Stimulated activated CD4-positive, alpha-beta T cell treated with anti-CD3 and anti-CD28 coated beads, Interleukin-1b, Interleukin-23, amount 100 ng/mL, for 4 hours (primary cell): Measurements from ENCODE around the gene ECEL1.

Source experiments
- DNase-seq, 2 donors: peaks; one replicate each; pipeline ENCODE4 v3.0.0-alpha.2; 2020; ENCODE audit warnings: low read depth in 2 of 2

Gene ECEL1

DNA sequence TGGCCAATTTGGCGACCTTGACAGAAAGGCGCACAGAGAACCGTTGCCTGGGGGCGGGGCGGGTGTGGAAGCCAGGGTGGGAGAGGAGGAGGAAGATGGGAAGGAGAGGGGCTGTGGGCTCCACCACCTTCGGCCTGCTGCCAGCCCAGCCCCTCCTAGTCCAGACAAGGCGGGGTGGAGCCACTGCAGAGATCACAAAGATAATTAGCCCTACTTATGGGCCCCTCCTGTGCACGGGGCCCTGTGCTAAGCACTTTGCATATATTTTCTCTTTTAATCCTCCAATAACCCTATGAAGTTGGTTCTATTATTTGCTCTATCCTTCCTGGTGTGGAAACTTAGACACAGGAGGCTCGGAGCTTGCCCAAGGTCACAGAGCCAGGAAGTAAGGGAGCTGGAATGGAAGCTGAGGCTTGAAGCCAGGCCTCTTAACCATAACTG lies 13.7 kb upstream of the ECEL1 start:
- DNase-seq: no peak

DNA sequence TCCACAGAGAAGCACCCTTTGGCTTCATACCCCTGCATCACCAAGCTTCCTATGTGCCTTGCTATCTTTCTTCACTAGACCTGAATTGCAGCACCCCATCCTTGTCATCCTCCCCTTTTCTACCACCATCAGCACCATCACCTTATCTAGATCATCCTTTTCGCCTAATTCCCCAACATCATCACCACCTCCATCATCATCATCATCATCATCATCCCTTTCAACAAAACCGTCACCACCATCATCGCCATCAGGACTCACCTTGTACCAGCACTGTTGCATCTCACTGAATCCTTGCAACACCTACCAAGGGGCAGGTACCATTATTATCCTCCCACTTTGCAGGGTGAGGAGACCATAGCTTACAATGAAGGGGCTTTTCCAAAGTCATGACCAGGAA lies 10.8 kb upstream of the ECEL1 start:
- DNase-seq: no peak

DNA sequence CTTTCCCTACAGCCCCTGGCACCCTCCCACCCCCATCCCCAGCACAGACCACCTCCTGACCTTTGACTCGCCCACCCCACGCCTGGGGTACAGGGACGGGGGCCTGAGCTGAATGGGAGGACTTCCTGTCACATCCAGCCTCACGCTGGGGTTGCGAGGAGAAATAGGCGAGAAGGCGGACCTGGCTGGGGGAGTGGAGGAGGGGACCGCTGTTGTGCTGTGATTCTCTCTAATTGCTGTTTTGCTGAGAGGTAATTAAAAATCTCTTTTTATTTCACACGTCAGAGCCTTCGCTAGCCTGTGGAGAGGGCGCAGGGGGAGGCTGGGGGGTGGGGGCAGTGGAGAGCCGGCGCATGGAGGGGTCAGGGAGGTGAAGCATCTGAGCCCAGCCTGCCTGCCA lies 9.7 kb upstream of the ECEL1 start:
- DNase-seq: no peak

DNA sequence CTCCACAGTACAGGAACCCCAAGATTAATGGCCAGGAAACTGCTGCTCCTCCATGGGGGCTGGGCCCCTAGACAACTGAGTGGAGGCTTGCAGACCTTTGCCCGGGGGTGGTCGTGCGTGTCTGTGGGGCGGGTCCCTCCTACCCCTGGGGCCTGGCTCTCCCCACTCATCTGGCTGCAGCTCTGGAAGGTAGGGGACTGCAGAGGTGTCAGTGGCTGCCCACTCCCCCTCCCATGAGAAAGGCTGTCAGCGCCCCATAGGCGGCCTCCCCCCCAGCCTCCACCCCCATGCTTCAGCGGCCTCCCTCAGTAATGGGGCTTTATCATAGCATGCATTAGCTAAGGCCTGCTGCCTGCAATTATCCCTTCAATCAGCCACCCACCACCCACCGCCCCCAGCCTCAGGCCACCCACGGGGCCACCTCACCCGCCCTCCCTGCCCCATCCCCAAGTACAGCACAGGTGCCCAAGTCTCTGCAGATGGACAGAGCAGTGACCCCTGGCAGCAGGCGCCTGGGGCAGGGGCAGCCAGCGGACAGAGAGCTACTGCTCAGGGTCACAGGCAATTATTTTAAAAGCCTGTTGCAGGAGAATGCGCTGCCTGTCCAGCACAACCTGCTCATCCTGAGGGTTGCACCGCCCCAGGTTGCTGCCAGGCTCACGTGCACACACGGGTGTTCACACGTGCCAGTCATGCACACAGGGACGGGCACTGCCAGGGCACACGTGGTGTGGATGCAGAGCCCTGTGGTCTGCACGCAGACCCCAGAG lies 9.1 kb upstream of the ECEL1 start:
- DNase-seq: no peak

DNA sequence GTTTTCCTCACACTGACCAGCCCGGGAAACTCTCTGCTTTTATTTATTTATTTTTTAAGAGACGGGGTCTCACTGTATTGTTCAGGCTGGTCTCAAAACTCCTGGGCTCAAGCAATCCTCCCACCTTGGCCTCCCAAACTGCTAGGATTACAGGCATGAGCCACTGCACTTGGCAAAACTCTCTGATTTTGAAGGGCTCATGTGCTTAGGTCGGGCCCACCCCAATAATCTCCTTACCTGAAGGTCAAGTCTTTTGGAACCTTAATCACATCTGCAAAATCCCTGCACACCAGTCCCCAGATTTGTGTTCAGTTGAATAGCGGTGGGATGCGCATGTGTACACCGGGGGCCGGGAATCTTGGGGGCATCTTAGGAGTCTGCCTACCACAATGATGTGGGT lies 7.7 kb upstream of the ECEL1 start:
- DNase-seq: no peak

DNA sequence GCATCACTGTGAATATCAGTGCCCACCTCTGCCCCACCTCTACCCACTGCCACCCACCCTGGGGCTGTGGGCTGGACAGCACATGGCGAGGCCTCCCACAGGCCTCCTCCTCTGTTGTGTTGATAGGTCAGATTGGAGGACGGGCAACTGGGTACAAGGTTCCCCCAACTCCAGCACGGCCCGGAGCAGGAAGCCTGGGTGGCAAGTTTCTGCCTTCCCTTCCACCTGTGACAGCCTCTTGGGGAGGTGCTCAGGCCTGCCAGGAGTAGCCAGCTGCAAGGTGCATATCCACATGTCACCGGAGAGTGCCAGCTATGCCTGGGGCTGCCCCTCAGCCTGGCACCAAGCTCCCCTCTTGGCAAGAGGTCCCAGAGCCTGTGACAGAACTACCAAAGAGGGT lies 6.9 kb upstream of the ECEL1 start:
- no peak for DNase-seq

DNA sequence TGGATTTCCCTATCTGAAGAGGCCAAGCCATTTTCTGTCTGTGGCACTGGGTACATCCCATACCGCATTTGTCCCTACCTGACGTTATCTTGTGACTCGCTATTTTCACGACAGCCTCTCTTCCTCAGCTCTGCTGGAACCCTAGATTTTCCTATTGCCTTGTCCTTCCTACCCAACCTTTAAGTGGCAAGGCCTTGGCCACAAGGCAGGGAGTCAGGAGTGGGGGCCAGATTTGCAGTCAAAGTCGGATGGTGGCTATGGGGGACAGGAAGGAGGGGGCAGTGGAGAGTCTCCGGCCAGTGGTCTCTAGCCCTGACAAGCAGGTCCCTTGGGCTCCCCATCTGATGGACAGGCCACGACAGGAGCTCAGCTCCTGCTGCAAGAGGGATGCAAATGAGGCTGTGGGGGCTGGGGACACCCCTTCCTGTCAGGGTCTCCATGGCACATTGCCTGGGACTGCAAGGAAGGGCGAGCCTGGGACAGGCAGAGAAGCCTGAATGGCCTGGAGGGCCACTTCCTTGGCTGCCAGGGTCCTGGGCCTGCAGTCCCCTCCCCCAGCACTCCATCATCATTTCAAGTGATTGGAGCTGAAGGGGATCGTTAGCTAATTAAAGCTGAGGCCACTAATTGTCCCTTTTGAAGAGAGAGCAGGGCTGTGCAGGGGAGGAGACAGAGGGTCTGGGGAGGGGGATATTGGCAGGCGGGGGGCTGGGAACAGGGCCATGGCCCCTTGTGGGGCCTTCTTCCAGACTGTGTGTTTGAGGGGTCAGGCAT lies 6.3 kb upstream of the ECEL1 start:
- DNase-seq: no peak

DNA sequence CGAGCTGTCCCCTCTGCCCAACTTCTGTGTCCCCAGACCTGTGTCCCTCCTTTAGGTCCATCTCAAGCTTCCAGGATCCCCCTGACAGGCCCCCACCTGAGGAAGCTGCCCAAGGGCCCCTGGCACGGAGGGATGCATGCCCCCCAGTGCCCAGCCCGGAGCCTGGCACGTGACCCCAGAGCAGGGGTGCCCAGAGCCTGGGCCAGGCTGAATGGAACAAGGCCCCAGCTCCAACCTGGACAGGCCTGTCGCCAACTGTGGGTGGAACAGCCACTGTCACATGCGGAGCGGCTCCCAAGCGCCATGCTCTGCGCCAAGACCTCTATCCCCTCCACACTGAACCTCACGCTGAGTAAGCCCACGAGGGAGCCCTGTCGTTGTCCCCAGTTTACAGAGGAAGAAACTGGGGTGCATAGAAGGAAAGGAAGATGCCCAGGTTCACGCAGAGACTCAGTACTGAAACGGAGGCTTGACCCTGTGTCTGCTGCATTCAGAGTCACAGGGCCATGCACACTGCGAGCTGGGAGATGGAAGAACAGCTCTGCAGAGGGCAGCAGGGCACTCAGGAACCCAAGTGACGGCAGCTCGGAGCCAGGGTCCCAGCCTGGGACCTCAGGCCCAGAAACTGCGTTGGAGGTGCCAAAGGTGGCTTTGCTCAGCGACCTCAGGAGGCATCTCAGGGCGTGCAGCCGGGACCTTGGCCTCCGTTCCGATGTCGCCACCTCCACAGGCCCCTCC lies 5.5 kb upstream of the ECEL1 start:
- DNase-seq: no peak

DNA sequence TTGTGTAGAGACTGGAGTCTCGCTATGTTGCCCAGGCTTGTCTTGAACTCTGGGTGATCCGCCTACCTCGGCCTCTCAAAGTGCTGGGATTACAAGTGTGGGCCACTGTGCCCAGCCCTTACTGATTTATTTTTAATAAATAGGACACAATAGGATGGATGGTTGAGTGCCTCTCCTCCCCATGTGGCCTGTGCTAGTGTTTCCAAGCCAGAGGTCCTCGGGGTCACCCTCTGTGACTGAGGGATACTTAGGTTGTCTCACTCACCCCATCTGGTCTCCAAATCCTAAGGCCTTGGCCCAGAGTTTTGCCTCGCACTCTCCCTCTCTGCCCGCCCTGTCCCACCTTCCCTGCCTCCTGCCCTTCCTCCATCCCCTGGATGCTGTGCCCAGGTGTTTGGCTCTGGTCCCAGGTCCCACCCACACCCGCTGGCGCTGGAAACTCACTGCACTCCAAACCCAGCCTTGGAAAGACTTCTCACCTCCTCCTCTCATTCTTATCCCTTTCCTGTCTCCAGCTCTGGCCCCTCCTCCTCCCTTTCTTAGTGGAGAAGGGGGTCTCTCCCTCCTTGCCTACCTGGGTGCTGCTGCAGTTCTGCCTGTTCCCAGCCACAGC lies 4.7 kb upstream of the ECEL1 start:
- DNase-seq: no peak

DNA sequence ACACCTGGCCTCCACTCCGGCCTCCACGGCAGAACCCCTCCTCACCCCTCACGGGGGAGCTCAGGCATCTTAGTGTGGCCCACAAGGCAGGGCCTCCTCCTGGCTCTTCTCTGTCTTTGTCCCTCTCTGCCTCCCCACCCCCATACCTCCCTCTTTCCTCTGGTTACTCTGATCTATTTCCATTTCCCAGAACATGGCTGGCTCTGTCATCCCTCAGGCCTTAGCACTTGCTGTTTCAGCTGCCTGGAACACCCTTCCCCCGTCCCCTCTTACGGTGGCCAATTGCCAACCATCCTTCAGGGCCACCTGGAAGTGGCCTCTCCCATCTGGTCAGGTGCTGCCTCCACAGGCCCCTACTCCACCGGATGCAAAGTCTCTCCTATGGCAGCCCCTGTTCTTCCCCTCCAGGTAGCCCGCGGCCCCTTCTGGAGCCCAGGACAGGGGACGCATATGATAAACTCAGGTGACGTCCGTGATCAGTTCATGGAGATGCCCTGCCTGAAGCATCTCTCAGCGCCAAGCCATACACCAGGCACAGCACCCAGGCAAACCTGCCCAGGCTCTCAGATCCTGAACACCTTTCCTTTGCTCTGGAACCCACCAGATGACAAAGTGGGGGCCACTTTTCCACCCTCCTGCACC lies 3.6 kb upstream of the ECEL1 start:
- no peak for DNase-seq

DNA sequence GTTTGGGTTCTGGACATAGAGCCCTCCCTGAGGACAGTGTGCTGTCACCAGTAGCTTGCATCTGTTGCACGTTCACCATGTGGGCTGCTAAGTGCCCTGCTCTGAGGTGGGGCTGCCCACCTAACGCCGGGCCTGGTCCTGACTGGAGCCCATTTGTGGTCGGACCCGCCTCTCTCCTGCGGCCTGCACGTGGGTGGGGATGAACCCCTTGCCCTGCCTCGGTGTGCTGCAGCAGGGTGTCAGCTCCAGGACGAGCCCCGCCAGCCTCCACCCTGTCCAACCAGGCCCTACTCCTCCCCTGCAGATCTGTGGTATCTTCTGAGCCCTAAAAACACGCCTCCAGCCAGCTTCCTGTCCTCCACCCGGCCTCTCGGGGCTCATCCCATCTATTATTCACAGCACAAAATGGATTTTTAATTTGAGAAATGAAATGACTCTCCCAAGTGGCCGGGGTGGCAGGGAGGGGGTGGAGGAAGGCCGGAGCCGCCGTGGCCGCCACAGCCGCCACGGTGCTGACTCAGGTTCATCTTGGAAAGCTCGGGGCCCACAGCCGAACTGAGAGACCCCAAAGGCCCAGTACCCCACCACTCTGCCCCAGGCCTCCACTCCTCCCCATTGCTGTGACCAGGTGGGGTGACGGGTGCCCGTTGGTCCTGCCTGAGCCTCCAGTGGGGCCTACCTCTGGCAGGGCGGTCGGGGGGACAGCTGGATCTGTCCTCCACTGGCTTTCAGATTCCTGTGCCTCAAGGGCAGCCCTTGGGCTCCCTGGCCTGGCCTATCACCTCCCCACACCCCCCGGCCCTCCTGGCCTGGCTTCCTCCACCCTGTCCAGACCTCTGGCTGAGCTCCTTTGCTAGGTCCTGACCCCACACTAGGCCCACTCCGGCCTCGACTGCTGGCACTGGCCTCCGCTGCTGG lies 2.8 kb upstream of the ECEL1 start:
- DNase-seq: no peak

DNA sequence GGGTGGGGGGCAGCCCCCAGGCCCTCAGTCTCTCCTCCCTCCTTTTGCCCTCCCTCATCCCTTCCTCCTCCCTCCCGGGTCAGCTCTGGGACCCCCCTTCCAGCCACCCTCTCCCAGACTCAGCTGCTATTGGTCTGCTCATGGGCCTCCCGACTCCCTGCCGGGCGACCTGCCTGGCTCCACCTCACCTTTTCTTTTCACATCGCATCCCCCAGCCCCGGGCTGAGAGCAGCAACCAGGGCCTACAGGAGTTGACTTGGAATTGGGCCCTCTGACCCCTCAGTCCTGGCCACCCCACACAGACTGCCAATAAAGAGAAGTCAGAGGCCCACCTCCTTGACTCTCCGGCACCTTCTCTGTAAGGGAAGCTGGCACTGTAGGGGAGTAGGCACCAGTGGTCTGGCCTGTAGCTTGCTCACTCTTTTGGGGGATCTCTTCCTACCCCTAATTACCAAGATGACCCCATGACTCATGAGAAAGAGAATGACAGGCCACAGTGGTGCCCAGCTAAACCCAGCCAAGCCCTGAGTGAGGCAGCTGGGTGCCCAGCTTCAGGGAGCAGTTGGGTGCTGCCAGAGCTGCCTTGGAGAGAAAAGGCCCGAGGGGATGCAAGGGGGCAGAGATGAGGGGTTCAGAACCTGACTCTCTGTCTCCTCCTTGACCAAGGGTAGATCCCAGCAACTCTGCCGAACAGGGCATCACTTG lies 2.0 kb upstream of the ECEL1 start:
- no peak for DNase-seq

DNA sequence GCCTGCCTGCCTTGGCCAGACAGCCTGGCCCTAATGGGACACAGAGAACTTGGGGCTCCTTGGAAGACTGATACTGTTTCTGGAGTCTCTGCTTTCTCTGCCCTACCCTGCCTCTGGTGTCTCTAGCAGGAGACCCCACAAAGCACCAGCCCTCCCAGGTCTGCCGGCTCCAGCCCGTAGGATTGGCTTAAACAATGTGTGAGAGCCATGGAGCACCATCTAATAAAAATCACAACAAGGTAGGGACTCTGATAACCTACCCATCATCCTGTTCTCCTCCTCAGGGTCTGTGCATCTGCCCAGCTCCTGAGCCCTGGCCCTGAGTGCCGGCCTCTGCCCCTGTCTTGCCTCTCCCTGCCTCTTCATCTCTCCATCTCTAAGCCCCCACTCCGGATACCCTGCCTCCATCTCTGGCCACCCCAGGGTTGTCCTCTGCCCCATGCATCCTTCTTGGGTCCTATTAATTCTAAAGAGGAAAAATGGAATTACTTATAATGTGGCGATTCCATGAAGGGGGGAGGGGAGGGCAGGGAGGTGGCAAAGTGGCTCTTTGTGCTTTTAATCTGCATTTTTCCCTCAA lies 1.2 kb upstream of the ECEL1 start:
- DNase-seq: no peak

DNA sequence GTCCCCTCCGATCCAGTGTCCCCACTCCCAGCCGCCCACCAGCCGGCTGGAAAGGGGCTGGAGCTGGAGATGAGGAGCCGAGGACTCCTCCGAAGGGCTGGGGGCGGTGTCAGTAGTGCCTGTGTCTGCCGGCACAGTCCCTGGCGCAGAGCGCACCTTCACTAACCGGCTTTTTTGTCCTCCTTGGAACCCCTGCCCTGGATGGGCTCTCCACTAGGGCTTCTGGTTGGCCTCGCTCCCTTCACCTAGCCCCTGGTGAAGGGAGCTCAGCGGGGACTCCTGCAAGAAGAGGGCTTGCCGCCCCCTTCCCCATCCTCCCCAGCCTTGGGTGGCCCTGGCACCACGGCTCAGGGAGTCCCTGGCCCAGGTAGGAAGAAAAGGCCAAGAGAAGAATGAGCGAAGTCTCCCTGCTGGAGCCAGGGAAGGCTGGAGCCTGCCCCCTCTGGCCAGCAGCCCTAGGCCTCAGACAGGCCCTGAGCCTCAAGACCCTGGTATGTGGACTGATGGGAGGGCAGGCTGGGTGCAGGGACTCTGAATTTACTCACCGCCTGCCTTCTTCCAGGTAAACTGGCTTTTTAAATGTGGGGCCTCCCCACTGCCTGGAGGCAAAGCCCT lies 570 bp upstream of the ECEL1 start:
- no peak for DNase-seq

DNA sequence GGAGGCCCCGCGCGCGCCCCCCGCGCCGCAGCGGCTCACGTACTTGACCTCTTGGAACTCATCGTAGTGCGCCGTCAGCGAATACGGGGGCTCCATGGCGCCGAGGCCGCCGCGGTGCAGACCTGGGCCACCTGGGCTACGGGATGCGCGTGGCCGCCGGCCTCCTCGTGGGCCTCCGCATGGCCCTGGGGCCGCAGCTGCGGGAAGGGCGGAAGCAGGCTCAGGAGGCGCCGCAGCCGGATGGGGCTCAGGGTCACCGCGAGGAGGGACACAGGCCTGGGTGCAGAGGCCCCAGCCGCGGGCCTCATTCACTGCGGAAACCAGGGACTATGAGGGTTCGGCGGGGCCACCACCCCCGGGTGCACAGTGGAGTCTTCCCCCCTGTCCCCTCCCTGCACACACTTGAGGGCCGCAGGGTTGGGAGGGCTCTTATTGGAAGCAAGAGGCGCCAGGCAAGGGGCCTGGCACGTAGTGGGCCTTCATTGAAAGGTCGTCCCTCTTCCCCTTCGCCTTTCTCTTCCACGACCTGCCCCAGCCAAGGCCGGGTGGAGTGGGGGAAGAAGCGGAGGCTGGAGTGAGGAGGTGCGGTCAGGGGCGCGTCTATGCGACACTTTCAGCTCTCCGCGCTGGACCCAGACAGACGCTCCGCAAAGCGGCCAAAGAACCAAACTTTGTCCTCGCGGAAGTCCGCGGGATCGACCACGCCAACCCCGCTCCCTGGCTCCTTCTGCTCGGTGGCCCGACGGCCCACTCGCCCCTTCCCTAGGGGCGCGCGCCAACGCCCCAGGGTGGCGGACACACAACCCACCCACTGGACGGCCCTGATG lies 863 bp downstream of the ECEL1 start:
- no peak for DNase-seq

DNA sequence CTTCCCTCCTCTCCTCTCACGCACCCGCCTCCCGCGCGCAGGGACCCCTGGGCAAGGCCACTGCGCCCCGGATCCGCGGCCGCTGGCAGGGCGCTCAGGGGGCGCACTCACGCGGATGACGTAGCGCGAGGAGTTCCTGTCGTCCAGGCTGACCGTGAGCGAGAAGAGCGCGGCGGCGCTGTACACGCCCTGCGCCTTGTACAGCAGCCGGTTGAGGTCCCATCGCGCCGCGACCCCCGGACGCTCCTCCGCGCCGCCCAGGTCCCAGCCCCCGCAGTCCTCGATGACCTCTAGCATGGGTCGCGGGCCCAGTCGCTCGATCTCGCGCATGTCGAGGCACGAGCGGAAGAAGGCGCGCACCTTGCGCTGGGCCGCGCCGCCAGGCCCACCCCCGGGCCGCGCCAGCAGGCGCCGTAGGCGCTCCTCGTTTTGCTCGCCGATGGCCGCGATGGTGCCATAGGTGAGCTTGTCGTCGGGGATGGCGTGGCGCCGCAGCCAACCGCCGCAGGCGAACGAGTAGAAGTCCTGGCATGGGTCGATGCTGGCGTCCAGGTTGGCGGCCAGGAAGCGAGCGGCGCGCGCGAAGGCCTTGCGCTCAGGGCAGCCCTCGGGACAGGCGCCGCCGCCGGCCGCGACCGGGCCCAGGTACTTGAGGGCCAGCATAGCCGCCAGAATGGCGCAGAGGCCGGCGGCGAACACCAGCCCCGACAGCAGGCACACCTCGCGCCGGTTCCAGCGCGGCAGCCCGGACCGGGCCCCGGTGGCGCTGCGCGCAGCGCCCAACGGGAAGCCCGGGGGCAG lies 1.7 kb downstream of the ECEL1 start:
- DNase-seq: no peak

DNA sequence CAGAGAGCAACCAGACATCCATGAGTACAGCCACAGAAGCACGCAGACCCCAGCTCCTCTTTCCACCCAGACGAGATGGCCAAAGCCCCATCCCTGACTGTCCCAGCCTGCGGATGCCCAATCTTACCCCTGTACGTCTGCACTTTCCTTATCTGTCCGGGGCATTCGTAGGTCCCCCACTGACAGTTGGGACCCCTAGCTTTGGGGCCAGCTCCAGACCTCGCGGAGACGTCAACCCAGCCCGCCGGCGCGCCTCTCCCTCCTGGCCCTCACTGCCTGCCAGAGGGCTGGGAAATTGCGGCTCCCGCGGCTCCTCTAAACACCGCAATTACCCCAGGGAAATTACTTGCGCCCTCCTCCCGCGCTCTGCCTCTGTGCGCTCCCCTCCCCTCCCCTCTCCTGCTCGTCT lies 2.3 kb downstream of the ECEL1 start:
- no peak for DNase-seq
